Panc1 (cell line): ENCODE results near the gene B4GALNT4.

Experiments
- CTCF ChIP-seq: fragments of 450-650 bp; IDR thresholded peaks from 2 replicates; pipeline ENCODE4 v1.5.1; 2017; ENCODE audit warnings: mild to moderate bottlenecking
- POLR2AphosphoS5 ChIP-seq: IDR thresholded peaks from 2 replicates; pipeline ENCODE4 v1.6.1; 2012; ENCODE audit warnings: mild to moderate bottlenecking, low read depth, low read length, moderate library complexity
- REST ChIP-seq, 2 experiments: IDR thresholded peaks; 2 replicates each; pipeline ENCODE4 v1.6.1; 2011 to 2012; ENCODE audit warnings: low read depth in 2 of 2, control low read depth in 1 of 2, low read length in 1 of 2, mild to moderate bottlenecking in 1 of 2, moderate library complexity in 1 of 2; ENCODE audit not compliant: insufficient read depth in 1 of 2
- SIN3A ChIP-seq: IDR thresholded peaks from 2 replicates; pipeline ENCODE4 v1.6.1; 2012; ENCODE audit warnings: low read depth, mild to moderate bottlenecking, low read length, moderate library complexity, borderline replicate concordance; ENCODE audit not compliant: insufficient read depth
- TCF7L2 ChIP-seq: IDR thresholded peaks from 2 replicates; pipeline ENCODE4 v1.6.1; 2011; ENCODE audit warnings: mild to moderate bottlenecking, low read depth, low read length, inconsistent platforms

GRCh38 chr11:329886-330253 lies 39.4 kb upstream of the B4GALNT4 start:
- TF ChIP-seq POLR2AphosphoS5: no peak
- no peak for TF ChIP-seq CTCF
- TF ChIP-seq SIN3A: no peak
- TF ChIP-seq TCF7L2: no peak
- TF ChIP-seq REST (IDR thresholded peaks at IDR 0.05; ENCODE audit: insufficient read depth in 1 of 2, low read depth in 2 of 2, low read length in 1 of 2): no peak
